HUES48 (cell line): Measurements from ENCODE around the gene WFS1.

Source experiments
- H3K27ac ChIP-seq: one replicate; pipeline ENCODE4 v1.7.0; 2013; ENCODE audit warnings: low read depth, low read length, inconsistent platforms
- H3K27me3 ChIP-seq: 2 replicates; pipeline ENCODE4 v1.6.1; 2013; ENCODE audit warnings: mild to moderate bottlenecking, low read length; ENCODE audit not compliant: control insufficient read depth, insufficient read depth
- H3K36me3 ChIP-seq: 2 replicates; pipeline ENCODE4 v1.6.1; 2013; ENCODE audit warnings: low read length; ENCODE audit not compliant: control insufficient read depth, insufficient read depth
- H3K4me1 ChIP-seq: 2 replicates; pipeline ENCODE4 v1.6.1; 2013; ENCODE audit warnings: mild to moderate bottlenecking, low read length; ENCODE audit not compliant: control insufficient read depth, insufficient read depth
- H3K4me3 ChIP-seq: 2 replicates; pipeline ENCODE4 v1.5.1; 2013; ENCODE audit warnings: mild to moderate bottlenecking, low read depth, low read length
- H3K9ac ChIP-seq: 2 replicates; pipeline ENCODE4 v1.6.1; 2013; ENCODE audit warnings: mild to moderate bottlenecking, low read depth, low read length, moderate library complexity
- H3K9me3 ChIP-seq: 2 replicates; pipeline ENCODE4 v1.6.1; 2013; ENCODE audit warnings: low read length; ENCODE audit not compliant: control insufficient read depth, insufficient read depth

Gene WFS1

GRCh38 chr4:6322067-6322760 lies 52.6 kb downstream of the WFS1 start:
- no peaks in the 10 kb centered on the region for H3K36me3 ChIP-seq
- H3K27me3 ChIP-seq: no peaks in the 10 kb centered on the region
- H3K27ac ChIP-seq: no peak overlapping the region
- no peak overlapping the region for H3K4me3 ChIP-seq
- H3K9me3 ChIP-seq: no peaks in the 10 kb centered on the region
- no peak overlapping the region for H3K9ac ChIP-seq
- no peaks in the 10 kb centered on the region; the same call in 1 of the 2 replicates for H3K4me1 ChIP-seq

GRCh38 chr4:6322761-6323566 lies 53.3 kb downstream of the WFS1 start:
- Histone ChIP-seq H3K4me1 (no peaks in the 10 kb centered on the region; the same call in 1 of the 2 replicates), H3K36me3 (no peaks in the 10 kb centered on the region), H3K9me3 (no peaks in the 10 kb centered on the region), H3K4me3 (no peak overlapping the region), H3K27me3 (no peaks in the 10 kb centered on the region), H3K9ac (no peak overlapping the region), H3K27ac (no peak overlapping the region)

DNA sequence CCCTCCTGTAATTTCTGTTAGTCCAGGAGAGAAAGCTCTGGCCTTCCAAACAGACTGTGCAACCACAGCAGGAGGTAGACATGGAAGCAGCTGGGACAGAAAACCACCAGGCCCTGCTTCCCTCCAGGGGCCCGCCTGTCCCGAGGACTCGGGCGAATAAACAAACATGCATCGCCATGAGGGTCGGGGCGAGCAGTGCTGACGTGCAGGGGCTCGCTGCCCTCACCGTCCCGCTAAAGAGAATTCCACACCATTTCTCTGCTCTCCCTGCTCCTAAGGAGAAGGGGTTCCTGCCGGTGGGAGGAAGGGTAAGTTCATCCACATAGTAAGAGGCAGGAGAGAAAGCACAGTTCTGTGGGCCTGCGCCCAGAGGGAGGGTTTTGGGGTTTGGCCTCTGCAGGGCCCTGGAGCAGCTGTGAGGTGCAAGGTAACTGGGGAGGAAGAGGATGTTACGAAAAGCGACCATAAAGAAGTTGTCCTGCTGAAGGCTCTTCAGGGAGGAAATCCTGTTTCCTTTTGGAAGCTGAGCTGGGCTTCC lies 54.9 kb downstream of the WFS1 start:
- Histone ChIP-seq H3K4me1 (no peaks in the 10 kb centered on the region; the same call in 1 of the 2 replicates), H3K27ac (no peak overlapping the region), H3K27me3 (no peaks in the 10 kb centered on the region)

DNA sequence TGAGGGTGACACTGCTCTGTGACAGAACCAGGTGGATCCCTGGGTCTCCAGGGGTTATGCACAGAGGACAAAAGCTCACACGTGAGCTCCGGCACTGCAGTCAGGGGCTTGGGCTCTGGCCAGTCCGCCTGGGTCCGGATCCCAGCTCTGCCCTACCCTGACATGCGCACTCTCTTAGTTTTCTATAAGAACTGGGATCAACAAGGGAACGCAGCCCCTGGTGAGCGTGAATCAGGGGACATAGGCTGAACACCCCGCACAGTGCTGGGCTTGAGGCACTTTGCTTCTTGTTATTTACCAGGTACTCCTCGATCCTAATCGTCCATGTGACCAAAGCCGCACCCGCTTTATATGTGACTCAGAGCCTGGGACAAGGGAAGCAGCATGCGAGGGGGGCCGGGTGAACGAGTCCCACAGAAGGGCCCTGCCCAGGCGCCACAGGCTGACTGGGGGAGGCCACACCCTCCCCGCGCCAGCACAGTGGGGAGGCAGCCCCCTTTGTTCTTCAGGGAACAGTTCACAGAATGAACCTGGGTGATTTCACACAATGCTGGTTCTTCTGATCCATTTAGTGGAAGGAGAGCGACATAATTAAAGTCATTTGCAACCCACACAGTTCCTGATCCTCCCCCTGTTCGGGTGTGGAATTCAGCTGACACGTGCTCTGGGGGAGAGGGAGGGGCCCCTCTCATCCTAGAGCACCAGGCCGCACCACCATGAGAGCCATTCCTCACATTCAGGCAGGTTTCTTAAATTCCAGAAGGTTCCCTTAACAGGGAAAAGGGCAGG lies 55.5 kb downstream of the WFS1 start:
- Histone ChIP-seq H3K9ac (no peak overlapping the region), H3K4me1 (no peaks in the 10 kb centered on the region; the same call in 1 of the 2 replicates), H3K36me3 (no peaks in the 10 kb centered on the region), H3K27ac (no peak overlapping the region), H3K27me3 (no peaks in the 10 kb centered on the region), H3K4me3 (no peak overlapping the region), H3K9me3 (no peaks in the 10 kb centered on the region)

More for the DNA sequence above, 54.9 kb downstream of the WFS1 start:
- Histone ChIP-seq H3K9ac (no peak overlapping the region), H3K4me3 (no peak overlapping the region), H3K36me3 (no peaks in the 10 kb centered on the region), H3K9me3 (no peaks in the 10 kb centered on the region)

GRCh38 chr4:6325788-6326290 lies 56.2 kb downstream of the WFS1 start:
- H3K27me3 ChIP-seq: no peaks in the 10 kb centered on the region
- no peak overlapping the region for H3K27ac ChIP-seq
- no peaks in the 10 kb centered on the region for H3K9me3 ChIP-seq
- no peaks in the 10 kb centered on the region for H3K36me3 ChIP-seq
- H3K9ac ChIP-seq: no peak overlapping the region
- no peak overlapping the region for H3K4me3 ChIP-seq
- no peaks in the 10 kb centered on the region; the same call in 1 of the 2 replicates for H3K4me1 ChIP-seq

DNA sequence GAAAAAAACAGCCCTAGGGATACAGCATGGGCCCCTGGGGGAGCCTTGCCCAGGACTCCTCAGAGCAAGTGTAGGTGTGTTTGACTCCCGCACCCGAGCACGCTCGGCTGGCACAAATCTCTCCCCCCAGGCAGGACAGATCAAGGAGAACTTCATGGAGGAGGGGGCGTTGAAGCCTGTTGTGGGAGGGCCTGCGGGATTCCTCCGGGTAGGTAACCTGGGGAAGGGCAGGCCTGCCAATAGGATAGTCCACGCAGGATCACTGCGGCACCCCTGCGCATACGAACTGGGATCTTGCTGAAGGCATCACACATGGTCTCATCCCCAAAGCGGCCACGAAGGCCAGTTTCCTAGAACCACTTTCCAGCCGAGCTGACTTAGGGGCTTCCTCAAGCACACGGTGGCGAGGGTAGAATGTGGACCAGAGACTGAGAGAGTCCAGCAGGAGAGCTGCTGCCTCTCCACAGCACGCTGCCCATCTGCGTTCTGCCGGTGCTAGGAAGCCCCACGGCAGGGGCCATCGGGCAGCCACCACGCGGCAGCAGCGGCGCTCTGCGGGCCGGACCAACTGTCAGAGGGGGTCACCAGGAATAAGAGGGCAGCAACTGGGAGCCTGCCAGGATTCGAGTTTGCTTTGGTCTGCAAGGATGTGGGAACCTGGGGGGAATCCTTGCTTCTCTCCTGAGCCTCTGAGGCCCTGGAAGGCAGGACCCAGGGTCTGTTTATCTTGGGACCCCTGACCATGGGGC lies 56.8 kb downstream of the WFS1 start:
- Histone ChIP-seq H3K27me3 (no peaks in the 10 kb centered on the region), H3K9me3 (no peaks in the 10 kb centered on the region), H3K9ac (no peak overlapping the region), H3K4me1 (no peaks in the 10 kb centered on the region; the same call in 1 of the 2 replicates), H3K4me3 (no peak overlapping the region), H3K36me3 (no peaks in the 10 kb centered on the region), H3K27ac (no peak overlapping the region)

- H3K27ac ChIP-seq: no peak overlapping the region
- H3K36me3 ChIP-seq: no peaks in the 10 kb centered on the region
- H3K9ac ChIP-seq: no peak overlapping the region
- no peaks in the 10 kb centered on the region for H3K9me3 ChIP-seq
- no peaks in the 10 kb centered on the region; the same call in 1 of the 2 replicates for H3K4me1 ChIP-seq
- H3K4me3 ChIP-seq: no peak overlapping the region
- H3K27me3 ChIP-seq: no peaks in the 10 kb centered on the region
Measured at GRCh38 chr4:6327220-6327917, 57.7 kb downstream of the WFS1 start.

GRCh38 chr4:6328526-6328925 lies 58.9 kb downstream of the WFS1 start:
- no peaks in the 10 kb centered on the region for H3K9me3 ChIP-seq
- H3K4me3 ChIP-seq: no peak overlapping the region
- no peak overlapping the region for H3K27ac ChIP-seq
- H3K9ac ChIP-seq: no peak overlapping the region
- no peaks in the 10 kb centered on the region for H3K36me3 ChIP-seq
- no peaks in the 10 kb centered on the region for H3K27me3 ChIP-seq
- H3K4me1 ChIP-seq: no peaks in the 10 kb centered on the region; the same call in 1 of the 2 replicates

DNA sequence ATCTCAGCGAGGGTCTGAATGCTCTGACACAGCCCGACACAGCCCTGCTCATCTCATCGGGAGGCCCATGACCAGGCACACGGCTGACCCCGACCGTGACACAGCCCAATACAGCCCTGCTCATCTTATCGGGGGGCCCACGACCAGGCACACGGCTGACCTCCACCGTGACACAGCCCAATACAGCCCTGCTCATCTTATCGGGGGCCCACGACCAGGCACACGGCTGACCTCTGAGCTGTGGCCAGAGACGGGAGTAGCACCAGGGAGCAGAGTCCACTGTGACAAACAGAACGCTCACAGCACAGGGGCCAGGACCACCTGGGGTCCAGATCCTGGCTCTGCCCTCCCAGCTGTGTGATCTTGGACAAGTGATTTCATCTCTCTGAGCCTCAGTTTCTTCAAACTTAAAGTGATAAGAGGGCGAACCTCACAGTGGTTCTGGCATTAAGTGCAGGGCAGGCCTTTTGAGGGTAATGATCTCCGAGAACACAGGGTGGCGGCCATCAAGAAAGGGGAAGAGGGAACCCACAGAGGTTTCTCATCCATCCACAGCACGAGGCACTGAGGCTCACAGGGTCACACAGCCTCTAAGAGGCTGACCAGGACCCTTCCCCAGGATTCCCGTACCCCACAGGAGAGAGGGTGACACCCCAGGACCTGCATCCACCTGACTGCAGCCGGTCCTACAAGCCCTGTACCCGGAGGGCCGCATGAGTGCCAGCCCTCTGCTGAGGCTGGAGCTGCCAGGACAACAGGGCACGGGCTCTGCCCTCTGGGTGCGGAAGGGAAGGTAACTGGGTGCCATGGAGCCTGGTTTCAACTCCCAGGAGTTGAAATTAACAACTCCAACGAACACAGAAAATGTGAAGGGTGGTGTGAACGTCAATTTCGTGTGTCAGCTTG lies 60.1 kb downstream of the WFS1 start:
- Histone ChIP-seq H3K4me1 (no peaks in the 10 kb centered on the region; the same call in 1 of the 2 replicates), H3K36me3 (no peaks in the 10 kb centered on the region), H3K9ac (no peak overlapping the region), H3K27me3 (no peaks in the 10 kb centered on the region), H3K4me3 (no peak overlapping the region), H3K27ac (no peak overlapping the region), H3K9me3 (no peaks in the 10 kb centered on the region)
